Activated CD4-positive, alpha-beta T cell treated with anti-CD3 and anti-CD28 coated beads, Interleukin-2, Interleukin-6, amounts not matched to agents 100 ng/mL and 50 ng/mL, durations not matched to agents 16 hours and 8 hours (primary cell): Measurements from ENCODE around the gene OSBPL6.
"Not testable (repeated sequence)": the region's sequence is repeated elsewhere in the genome, so short reads cannot be mapped to it uniquely, and the experiment has no call there.

ENCODE experiments used
- DNase-seq: peaks from one replicate; pipeline ENCODE4 v3.0.0-alpha.2; 2020

Gene OSBPL6

DNA sequence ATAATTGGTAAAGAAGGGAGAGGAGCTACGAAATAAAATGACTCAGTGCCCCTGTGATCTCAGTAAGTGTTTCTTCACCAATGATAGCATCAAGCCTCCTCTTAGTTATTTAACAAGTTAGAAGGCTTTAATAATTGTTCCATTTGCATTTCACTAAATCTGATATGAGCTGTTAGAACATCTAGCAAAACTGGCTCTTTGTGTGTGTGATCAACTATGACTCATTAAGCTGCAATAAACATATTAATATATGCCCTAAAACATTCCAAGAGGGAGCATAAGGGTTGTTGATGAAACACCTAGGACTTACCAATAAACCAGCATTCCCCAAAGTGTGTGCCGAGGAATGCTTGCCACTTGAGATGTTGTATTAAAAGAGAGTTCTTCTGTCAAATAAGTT lies 115.2 kb downstream of the OSBPL6 start:
- no peak for DNase-seq

- no peak for DNase-seq
Measured at GRCh38 chr2:178315078-178315477, 120.8 kb downstream of the OSBPL6 start.

DNA sequence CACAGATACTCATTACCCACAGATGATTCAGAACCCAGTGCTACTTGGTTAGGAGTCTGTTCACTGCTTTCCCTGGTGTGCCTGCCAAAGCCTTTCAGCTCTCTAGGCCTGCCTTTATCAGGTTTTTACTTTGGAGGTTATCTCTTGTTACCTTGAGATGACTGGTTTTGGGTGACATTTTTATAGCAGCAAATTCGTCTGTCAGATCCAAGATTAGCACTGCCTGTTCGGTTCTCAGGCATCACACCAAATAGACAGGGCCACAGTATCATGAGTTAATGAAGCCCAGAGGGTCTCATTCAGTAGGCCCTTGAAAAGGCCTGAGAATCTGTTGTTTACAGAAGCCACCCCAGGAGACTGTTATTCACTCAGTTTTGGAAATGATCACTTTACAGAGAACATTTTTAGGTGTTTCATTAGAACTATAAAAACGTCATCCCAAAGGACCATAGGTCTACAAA lies 121.2 kb downstream of the OSBPL6 start:
- DNase-seq, result no peak

GRCh38 chr2:178317811-178318210 lies 123.5 kb downstream of the OSBPL6 start:
- DNase-seq, result no peak

DNA sequence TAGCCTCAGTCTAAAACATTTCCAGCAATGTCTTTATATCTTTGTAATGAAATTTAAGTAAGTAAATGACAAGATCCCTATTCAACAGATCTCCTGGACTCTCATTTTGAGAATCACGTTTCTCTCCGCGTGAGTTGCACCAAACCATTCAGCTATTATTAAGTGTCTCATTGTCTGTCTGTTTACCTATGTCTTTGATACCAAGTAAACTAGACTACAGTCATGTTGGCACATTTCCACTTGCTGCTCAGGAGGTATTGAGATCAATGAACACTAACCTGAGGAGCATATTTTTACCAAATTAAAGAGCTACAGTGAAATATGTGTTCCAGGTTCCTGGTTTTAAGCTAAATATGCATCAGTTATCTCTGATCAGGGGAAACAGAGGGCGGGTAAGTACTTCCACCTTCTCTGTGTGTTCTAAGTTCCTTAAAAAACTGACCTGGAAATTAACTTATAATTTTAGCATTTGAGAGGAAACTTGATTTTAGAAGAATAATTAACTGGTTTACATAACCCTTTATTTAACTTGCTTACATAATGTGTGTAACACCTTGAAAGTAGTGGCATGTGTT lies 125.8 kb downstream of the OSBPL6 start:
- no peak for DNase-seq

DNA sequence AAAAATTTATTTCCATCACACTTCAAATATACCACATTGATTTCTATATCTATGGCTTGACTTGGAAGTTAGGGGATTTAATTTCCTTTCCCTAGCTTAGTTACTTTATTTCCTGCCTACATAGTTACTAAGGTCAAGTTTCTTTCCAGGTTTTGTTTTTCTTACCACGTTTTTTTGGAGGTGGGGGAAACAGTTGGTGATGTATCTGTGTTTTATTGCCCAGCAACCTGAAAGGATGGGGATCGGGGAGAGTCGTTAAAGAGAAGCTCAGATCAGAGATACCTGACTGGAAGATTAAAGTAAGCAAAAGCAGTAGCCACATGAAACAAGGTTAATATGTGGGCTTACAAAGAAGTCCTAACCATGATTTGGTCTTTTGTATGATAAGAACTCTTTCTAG lies 127.8 kb downstream of the OSBPL6 start:
- DNase-seq, result no peak

DNA sequence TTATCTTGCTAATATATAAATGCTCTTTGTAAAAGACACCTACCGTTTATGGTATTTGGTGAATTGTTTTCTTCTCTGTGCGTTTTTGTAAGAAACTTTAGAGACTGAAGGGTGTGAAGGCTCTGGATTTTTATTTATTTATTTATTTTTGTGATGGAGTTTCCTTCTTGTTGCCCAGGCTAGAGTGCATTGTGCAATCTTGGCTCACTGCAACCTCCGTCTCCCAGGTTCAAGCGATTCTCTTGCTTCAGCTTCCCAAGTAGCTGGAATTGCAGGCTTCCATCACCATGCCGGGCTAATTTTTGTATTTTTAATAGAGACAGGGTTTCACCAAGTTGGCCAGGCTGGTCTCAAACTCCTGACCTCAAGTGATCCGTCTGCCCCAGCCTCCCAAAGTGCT lies 129.0 kb downstream of the OSBPL6 start:
- not testable (repeated sequence) for DNase-seq

DNA sequence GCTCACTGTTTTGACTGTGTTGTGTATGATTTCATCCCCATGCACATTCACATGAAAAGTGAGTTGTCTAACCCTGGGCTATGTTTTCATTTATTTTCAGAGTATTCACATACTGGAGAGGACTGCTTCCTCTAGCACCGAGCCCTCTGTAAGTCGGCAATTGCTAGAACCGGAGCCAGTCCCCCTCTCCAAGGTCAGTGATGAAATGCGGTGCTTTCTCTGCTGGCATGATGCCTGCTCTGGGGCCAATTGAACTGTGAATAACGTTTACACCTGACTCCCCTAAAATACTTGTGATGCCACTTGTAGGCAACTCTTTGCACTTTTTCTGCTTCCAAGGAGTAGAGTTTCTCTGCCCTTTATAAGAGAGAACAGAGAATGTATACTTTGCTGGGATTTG lies 129.8 kb downstream of the OSBPL6 start:
- DNase-seq, result no peak

GRCh38 chr2:178325268-178325667 lies 131.0 kb downstream of the OSBPL6 start:
- DNase-seq, result no peak

- no peak for DNase-seq
Measured at GRCh38 chr2:178327516-178327915, 133.2 kb downstream of the OSBPL6 start.

DNA sequence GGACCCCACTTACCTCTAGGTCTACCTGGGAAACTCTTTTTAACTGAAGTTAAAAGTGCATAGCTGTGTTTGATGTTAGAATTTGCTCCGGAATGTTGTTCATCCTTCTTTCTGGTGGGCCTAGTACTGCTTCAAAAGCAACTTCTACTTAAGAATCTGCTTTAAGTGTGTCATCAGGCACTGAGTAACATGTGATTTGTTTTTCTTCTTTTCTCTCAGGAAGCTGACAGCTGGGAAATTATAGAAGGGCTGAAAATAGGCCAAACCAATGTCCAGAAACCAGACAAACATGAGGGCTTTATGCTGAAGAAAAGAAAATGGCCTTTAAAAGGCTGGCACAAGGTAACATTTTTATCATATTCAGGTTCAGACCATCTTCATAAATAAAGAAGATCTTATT lies 133.7 kb downstream of the OSBPL6 start:
- no peak for DNase-seq

GRCh38 chr2:178330175-178331017 lies 136.1 kb downstream of the OSBPL6 start:
- DNase-seq, result no peak

DNA sequence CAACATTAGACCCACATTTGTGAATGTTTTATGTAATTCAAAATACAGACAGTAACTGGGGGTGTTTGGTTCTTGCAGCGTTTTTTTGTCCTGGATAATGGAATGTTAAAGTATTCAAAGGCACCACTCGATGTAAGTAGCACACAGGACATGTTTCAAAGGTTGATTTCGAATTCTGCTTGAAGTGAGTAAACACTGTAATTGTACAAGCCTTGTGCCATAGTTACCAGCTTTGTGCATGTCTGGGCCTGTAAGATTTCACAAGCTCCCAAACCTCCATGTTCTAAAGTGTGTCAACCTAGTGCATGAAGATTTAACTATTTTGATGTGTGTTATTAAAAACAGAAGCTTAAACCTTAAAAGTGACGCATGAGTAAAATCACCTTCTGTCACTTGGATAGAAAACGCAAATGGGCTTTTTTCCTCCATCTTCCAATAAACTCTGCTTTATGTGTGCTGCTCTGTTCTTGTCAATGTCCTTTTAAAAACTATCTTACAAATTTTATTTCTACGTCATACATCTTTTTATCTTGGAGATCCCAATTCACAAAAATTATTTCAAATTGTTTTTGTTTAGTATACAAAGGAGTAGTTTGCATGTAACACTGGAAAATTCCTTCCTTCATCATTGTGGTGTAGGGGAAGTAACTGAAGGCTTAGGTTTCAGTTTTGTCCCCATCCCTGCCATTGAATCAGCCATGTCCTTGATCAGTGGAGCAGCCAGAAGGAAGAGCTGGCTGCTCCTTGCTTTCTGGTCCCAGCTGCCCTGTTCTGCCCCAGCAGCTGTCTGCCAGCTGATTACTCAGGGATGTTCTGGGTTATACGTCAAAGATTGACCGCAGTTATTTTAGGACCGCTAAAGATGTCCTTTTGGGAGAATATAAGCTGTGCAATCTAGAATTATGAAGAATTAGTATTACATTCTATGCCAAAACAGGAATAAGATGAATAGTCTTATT lies 137.4 kb downstream of the OSBPL6 start:
- no peak for DNase-seq

DNA sequence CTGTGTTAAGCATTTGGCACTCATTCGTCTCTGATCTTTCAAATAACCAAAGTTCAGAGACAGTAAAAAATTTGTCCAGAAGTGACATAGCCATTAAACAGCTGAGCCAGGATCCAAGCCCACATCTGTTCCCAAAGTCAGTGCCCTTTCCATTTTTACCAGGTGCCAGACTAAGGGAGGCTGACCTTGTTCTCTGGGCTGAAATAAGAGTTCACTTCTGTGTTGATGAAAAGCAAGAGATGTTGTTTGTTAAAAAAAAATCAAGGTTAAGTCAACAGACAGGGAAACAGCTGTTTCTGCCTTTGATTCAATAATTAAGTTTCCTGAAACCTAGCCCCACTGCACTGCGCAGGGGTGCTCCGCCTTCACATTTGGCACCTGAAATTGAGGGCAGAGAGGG lies 139.5 kb downstream of the OSBPL6 start:
- no peak for DNase-seq

DNA sequence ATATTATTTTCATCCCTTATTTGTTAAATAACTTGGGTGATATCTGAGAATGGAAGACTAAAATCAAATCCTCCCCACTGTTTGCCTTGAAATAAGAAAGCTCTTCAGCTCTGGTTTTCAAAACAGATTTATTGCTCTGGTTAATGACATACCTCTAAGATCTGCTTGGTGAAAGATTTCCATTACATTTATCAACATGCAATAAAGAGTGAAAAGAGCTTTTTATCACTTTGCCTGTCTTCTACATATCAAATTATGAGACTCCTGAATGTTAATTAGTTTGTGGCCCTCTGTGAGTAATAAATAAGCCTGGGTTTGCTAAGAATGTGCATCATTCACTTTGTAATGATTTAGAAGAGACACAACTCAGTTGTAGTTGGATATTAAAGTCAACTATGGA lies 140.9 kb downstream of the OSBPL6 start:
- no peak for DNase-seq

DNA sequence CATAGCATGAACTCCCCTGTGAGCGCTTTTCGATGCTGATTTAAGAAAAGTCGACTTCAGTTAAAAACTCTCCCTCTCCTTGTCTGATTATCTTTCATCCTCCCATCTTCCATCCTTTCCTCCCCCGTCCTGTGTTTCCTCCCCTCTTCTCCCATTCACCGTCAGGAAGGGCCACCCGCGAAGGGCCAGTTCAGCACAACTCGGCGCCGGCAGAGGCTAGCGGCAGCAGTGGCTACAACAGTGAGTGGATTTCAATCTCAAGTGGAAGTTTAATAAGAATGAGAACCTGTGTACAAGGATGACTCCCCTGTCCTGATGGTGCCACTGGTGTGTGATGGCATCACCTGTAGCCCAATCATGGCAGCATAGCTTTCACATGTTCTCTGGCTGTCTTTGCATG lies 149.8 kb downstream of the OSBPL6 start:
- DNase-seq, result no peak

- DNase-seq, result no peak
Measured at GRCh38 chr2:178345951-178346350, 151.6 kb downstream of the OSBPL6 start.

DNA sequence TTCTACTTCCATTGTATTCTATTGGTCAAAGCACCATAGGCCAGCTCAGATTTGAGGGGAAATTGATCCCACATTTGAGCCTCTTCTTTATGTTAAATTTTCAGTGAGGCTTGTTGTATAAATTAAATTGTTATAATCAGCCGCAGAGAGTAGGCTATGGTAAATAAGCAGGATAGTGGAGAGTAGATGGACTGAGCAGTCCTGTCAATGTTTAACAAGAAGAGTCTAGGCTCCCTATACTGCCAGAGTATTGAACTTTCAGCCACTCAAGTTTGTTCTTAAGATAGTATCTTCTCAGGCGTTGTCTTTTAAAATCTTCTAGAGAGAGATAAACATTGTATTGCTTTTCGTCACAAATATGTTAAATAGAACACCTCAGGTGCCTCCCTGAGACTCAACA lies 155.7 kb downstream of the OSBPL6 start:
- no peak for DNase-seq

DNA sequence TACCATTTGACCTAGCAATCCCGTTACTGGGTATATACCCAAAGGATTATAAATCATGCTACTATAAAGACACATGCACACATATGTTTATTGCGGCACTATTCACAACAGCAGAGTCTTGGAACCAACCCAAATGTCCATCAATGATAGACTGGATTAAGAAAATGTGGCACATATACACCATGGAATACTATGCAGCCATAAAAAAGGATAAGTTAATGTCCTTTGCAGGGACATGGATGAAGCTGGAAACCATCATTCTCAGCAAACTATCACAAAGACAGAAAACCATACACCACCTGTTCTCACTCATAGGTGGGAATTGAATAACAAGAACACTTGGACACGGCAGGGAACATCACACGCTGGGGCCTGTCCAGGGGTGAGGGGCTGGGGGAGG lies 163.4 kb downstream of the OSBPL6 start:
- DNase-seq, result not testable (repeated sequence)

GRCh38 chr2:178359192-178359912 lies 165.0 kb downstream of the OSBPL6 start:
- DNase-seq, result no peak

DNA sequence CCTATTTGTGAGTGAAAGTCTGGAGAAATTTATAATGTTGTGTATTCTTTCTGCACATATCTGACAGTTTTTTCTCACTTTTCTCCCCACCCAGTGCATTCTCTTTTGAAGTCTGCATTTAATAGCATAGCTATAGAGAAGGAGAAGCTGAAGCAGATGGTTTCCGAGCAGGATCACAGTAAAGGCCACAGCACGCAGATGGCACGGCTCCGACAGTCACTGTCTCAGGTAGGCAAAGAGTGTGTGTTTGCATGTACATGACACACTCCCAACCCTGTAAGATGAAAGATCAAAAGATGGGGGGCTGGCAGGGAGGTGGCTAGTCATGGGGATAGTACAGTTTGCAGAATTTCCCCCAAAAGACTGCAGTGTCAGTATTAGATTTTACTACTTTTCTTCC lies 167.3 kb downstream of the OSBPL6 start:
- no peak for DNase-seq

DNA sequence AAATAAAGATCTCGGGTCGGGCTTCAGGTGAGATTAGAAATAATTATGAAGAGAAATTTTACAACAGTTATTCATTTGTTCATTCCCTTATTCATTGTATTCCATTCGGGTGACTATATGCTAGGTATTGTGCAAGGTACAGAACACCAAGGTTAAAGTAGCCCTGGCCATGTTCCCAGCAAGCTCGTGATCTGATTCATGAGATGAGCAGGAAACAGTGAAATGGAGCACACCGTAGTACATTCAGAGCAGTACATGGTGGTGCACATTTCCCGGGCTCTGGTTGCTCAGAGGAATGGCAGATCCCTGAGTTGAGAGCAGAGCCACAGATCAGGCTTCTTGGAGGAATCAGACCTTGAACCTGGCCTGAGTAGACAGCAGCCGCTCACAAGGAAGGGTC lies 168.9 kb downstream of the OSBPL6 start:
- DNase-seq, result no peak

GRCh38 chr2:178365116-178365515 lies 170.8 kb downstream of the OSBPL6 start:
- DNase-seq, result no peak
